ENCODE measurements around the gene SMURF2. TPM values are rescaled to one million over a fixed set of nuclear protein-coding genes. Genes with fewer than 3 reads are reported as not detected.

The SMURF2 gene
- polyA plus RNA-seq, 2 of the 4 experiments (the other 2 are of a cell fraction): 16.7 to 26.3 TPM

GRCh38 chr17:64599187-64599676, 62.9 kb downstream of the SMURF2 start:
- Histone ChIP-seq H3K9me3 (no peaks in the 10 kb centered on the region), H3K4me2 (no peak overlapping the region), H3K4me1 (no peaks in the 10 kb centered on the region), H3K27ac (no peak overlapping the region), H3K4me3 (no peak overlapping the region)
- FAIRE-seq (no peak), ATAC-seq (peak; percentile 30 to 61; a peak in 3 of 6 replicates), DNase-seq (ENCODE audit: low read depth in 1 of 2, low spot score in 1 of 2) (no peak)
- POLR2A ChIA-PET: no interaction called here
- 88% methylated on average over 10 of the region's 10 CpGs for WGBS (ENCODE audit: missing lambda C conversion rate)
- CTCF ChIA-PET: interaction anchor here (0.7 to 2.2 kb wide), 7 partner anchors 12 to 179 kb away, joined by 3 to 7 read pairs (median 4); no protein-coding TSS in a partner anchor
- TF ChIP-seq HES2 (IDR thresholded peaks at IDR 0.05) (no peak), PHF8 (IDR thresholded peaks at IDR 0.05; ENCODE audit: borderline replicate concordance, low read depth) (no peak), FOXS1 (CRISPR knock-in tag; IDR thresholded peaks at IDR 0.05) (no peak), RAD21 (conservative IDR thresholded peaks at IDR 0.05 in 1 of 2, IDR thresholded peaks at IDR 0.05 in 1 of 2) (no peak), POLR2A (IDR thresholded peaks at IDR 0.05; ENCODE audit: low read length) (no peak), NR3C1 (IDR thresholded peaks at IDR 0.05) (no peak), NPAS2 (CRISPR knock-in tag; IDR thresholded peaks at IDR 0.05; ENCODE audit: borderline replicate concordance) (no peak), RNF2 (IDR thresholded peaks at IDR 0.05; ENCODE audit: borderline replicate concordance, low read depth) (no peak), RFX5 (IDR thresholded peaks at IDR 0.05) (no peak), ATOH8 (CRISPR knock-in tag; IDR thresholded peaks at IDR 0.05; ENCODE audit: low read depth) (no peak), CHD2 (IDR thresholded peaks at IDR 0.05; ENCODE audit: low read length, partially characterized antibody) (no peak), SMC3 (IDR thresholded peaks at IDR 0.05) (no peak), REST (IDR thresholded peaks at IDR 0.05) (no peak), ELK1 (IDR thresholded peaks at IDR 0.05; ENCODE audit: low read depth, low read length) (no peak), ZNF302 (CRISPR knock-in tag; IDR thresholded peaks at IDR 0.05) (no peak), EP300 (IDR thresholded peaks at IDR 0.05) (no peak), NFE2L2 (conservative IDR thresholded peaks at IDR 0.05; ENCODE audit: low read length) (no peak), HDAC2 (IDR thresholded peaks at IDR 0.05) (no peak)

- no peak overlapping the region for H3K27ac ChIP-seq
- ChIA-PET POLR2A (interaction anchor here (0.6 kb wide), 1 partner anchor 14 kb away, joined by 3 read pairs; no protein-coding TSS in a partner anchor), CTCF (interaction anchor here (0.7 to 2.2 kb wide), 6 partner anchors 13 to 179 kb away, joined by 4 to 7 read pairs (median 4); no protein-coding TSS in a partner anchor)
Measured at GRCh38 chr17:64598672-64599071, 63.4 kb downstream of the SMURF2 start.

More at GRCh38 chr17:64598672-64599071, 63.4 kb downstream of the SMURF2 start:
- Histone ChIP-seq H3K4me1 (no peaks in the 10 kb centered on the region), H3K9me3 (no peaks in the 10 kb centered on the region), H3K4me2 (no peak overlapping the region), H3K4me3 (no peak overlapping the region)
- 84% methylated on average over 2 of the region's 2 CpGs for WGBS (ENCODE audit: missing lambda C conversion rate)
- ATAC-seq (no peak), DNase-seq (ENCODE audit: low read depth in 1 of 2, low spot score in 1 of 2) (no peak), FAIRE-seq (no peak)
- no peak for TF ChIP-seq PHF8 (IDR thresholded peaks at IDR 0.05; ENCODE audit: borderline replicate concordance, low read depth)
